Endothelial cell of umbilical vein (primary cell): ENCODE measurements around the gene DIDO1. TPM values are rescaled to one million over a fixed set of nuclear protein-coding genes. Genes with fewer than 3 reads are reported as not detected.

Source experiments
- BruUV-seq: library from RNA; stranded (reverse); fragments of 400-500 nt; replicated peaks from 2 replicates; lab custom pipeline; 2021; lab: Mats Ljungman, UMichigan
- CTCF ChIA-PET: fragments of 300-600, 350-600 bp; sonication (Branson Sonifier 250); formaldehyde crosslinking; loops from one replicate; lab custom pipeline; 2021; ENCODE audit warnings: antibody characterized with exemption, inconsistent platforms; lab: Charles Lee
- POLR2A ChIA-PET: fragments of 300-600, 350-600 bp; sonication (Branson Sonifier 250); formaldehyde crosslinking; loops from one replicate; lab custom pipeline; 2021; ENCODE audit warnings: antibody characterized with exemption, inconsistent platforms; lab: Charles Lee
- DNase-seq: peaks from one replicate; pipeline ENCODE4 v3.0.0-alpha.2; 2011; ENCODE audit warnings: low read depth, low spot score
- FAIRE-seq: peaks from 2 replicates; lab custom pipeline; 2011; peaks lifted over from hg19 to GRCh38; lab: Jason Lieb, UNC
- H2AFZ ChIP-seq: 2 replicates; pipeline ENCODE4 v1.6.0; 2012; ENCODE audit warnings: low read depth, low read length, control low read depth, inconsistent platforms
- H3K27ac ChIP-seq: 2 replicates; pipeline ENCODE4 v1.5.1; 2011; ENCODE audit warnings: low read depth, mild to moderate bottlenecking, control low read depth, low read length, moderate library complexity; ENCODE audit not compliant: insufficient read depth
- H3K27me3 ChIP-seq, 2 experiments: 2 replicates each; pipeline versions ENCODE4 v1.6.0 to v1.6.1; 2011; ENCODE audit warnings: low read length in 2 of 2, mixed read lengths in 1 of 2; ENCODE audit not compliant: control insufficient read depth in 2 of 2, insufficient read depth in 2 of 2
- H3K36me3 ChIP-seq, 2 experiments: 2 replicates in 1 of 2; 3 replicates in 1 of 2; pipeline ENCODE4 v1.5.1; 2011; ENCODE audit warnings: low read length in 2 of 2, mild to moderate bottlenecking in 1 of 2, moderate library complexity in 1 of 2; ENCODE audit not compliant: control insufficient read depth in 2 of 2, insufficient read depth in 2 of 2; ENCODE audit errors: extremely low read depth in 1 of 2
- H3K4me1 ChIP-seq: 3 replicates; pipeline ENCODE4 v1.5.1; 2011; ENCODE audit warnings: mild to moderate bottlenecking, low read length; ENCODE audit not compliant: control insufficient read depth, insufficient read depth; ENCODE audit errors: extremely low read depth
- H3K4me2 ChIP-seq: 2 replicates; pipeline ENCODE4 v1.6.1; 2011; ENCODE audit warnings: low read length, control low read depth, mixed read lengths; ENCODE audit not compliant: insufficient read depth
- H3K4me3 ChIP-seq, 3 experiments: fragments of 200-600 bp in 1 of 3; sonication (generic), shearing (Covaris generic) in 1 of 3; replicated peaks in 1 of 3; 2 replicates each; pipeline ENCODE4 v1.5.1; 2011 to 2016; ENCODE audit warnings: control low read depth in 3 of 3, low read length in 3 of 3, mild to moderate bottlenecking in 2 of 3, inconsistent platforms in 1 of 3, low read depth in 1 of 3, moderate library complexity in 1 of 3; ENCODE audit not compliant: insufficient read depth in 1 of 3
- H3K79me2 ChIP-seq: 2 replicates; pipeline ENCODE4 v1.6.0; 2012; ENCODE audit warnings: low read length, inconsistent platforms; ENCODE audit not compliant: control insufficient read depth, insufficient read depth
- H3K9ac ChIP-seq: replicated peaks from 2 replicates; pipeline ENCODE3; 2011; ENCODE audit warnings: low read length, control low read depth; ENCODE audit not compliant: insufficient read depth; ENCODE audit errors: extremely low read depth
- H3K9me1 ChIP-seq: replicated peaks from 3 replicates; pipeline ENCODE4 v1.6.0; 2011; ENCODE audit warnings: mild to moderate bottlenecking, low read length; ENCODE audit not compliant: control insufficient read depth, insufficient read depth; ENCODE audit errors: extremely low read depth
- H3K9me3 ChIP-seq: replicated peaks from 2 replicates; pipeline ENCODE4 v1.5.1; 2012; ENCODE audit warnings: low read length, inconsistent platforms; ENCODE audit not compliant: control insufficient read depth, insufficient read depth
- H4K20me1 ChIP-seq: replicated peaks from 2 replicates; pipeline ENCODE3; 2011; ENCODE audit warnings: mild to moderate bottlenecking, low read length; ENCODE audit not compliant: control insufficient read depth, insufficient read depth; ENCODE audit errors: extremely low read depth
- EZH2 ChIP-seq: IDR thresholded peaks from 2 replicates; pipeline ENCODE4 v1.6.1; 2012; ENCODE audit warnings: borderline replicate concordance, low read depth, mild to moderate bottlenecking, moderate library complexity, low read length, inconsistent platforms; ENCODE audit not compliant: severe bottlenecking
- FOS ChIP-seq: IDR thresholded peaks from 2 replicates; pipeline ENCODE4 v1.6.1; 2011; ENCODE audit warnings: mild to moderate bottlenecking, low read length, moderate library complexity, borderline replicate concordance; ENCODE audit not compliant: insufficient read depth
- GATA2 ChIP-seq: IDR thresholded peaks from 2 replicates; pipeline ENCODE4 v1.7.0; 2011; ENCODE audit warnings: low read depth, mild to moderate bottlenecking, moderate library complexity, mixed read lengths, low read length; ENCODE audit not compliant: insufficient read length, insufficient read depth
- JUN ChIP-seq: IDR thresholded peaks from 2 replicates; pipeline ENCODE4 v1.6.1; 2011; ENCODE audit warnings: borderline replicate concordance, low read depth; ENCODE audit not compliant: insufficient read length, insufficient read depth
- MYC ChIP-seq: IDR thresholded peaks from one replicate; pipeline ENCODE4 v1.6.1; 2011; ENCODE audit warnings: mild to moderate bottlenecking, low read depth, low read length
- POLR2A ChIP-seq: IDR thresholded peaks from 2 replicates; pipeline ENCODE4 v1.6.1; 2012; ENCODE audit warnings: low read depth, mild to moderate bottlenecking, control low read depth, low read length
- dilution Hi-C: fragments of 300-500 bp; cut with MboI; formaldehyde crosslinking; loops from one replicate; pipeline ENCODE4 v1.15.0; 2019; ENCODE audit warnings: low sequenced_read_pairs; ENCODE audit not compliant: extremely low pct_ligation_motif_present
- intact Hi-C: fragments of 100-400 bp; cut with micrococcal nuclease; formaldehyde crosslinking; loops from one replicate; pipeline ENCODE4 v1.10.0; 2022
- polyA plus RNA-seq, 4 experiments: library from polyadenylated mRNA; depleted of rRNA in 3 of 4; stranded (reverse) in 3 of 4; unstranded in 1 of 4; fragments of >200 nt; gene quantifications; 2 replicates each; pipeline versions ENCODE4 v1.2.1 to v1.2.3, GENCODE V29; 2011 to 2012; ENCODE audit warnings: missing spikeins in 1 of 4
- total RNA-seq: library from RNA; stranded (reverse); gene quantifications from 2 replicates; pipeline ENCODE4 v1.2.3, GENCODE V29; 2021
- TF ChIP-seq, protein P1 (sequence below), 2 donors: IDR thresholded peaks; 1 replicate in 1 of 2; 2 replicates in 1 of 2; pipeline ENCODE4 v1.5.1; 2011; ENCODE audit warnings: low read length in 2 of 2, mild to moderate bottlenecking in 2 of 2, moderate library complexity in 2 of 2, control low read depth in 1 of 2, inconsistent platforms in 1 of 2, low read depth in 1 of 2; ENCODE audit not compliant: insufficient read depth in 1 of 2; ENCODE audit errors: extremely low read depth in 1 of 2

The DIDO1 gene
- total and polyA plus RNA-seq, 2 donors (not counting 3 experiments of a cell fraction or from before 2014, with no cell fraction given): 22.1 to 51.2 TPM

DNA sequence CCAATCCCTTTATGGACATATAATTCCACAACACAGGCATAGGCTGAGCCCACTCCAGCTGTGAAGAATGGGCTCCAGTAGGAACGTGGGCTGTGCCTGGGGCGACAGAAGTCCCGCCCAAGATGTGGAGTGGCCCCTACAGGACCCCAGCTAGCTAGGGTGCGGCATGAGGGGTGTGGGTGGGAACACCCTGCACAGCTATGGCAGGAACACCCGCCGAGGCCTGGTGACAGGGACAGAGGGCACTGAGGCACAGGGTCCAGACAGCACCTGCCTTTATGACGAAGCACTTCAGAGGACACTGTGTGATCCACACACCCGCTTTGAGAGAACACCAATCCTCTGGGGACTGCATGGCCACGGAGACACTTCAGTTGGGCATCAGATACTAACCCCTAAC lies 36.4 kb downstream of the DIDO1 start:
- H3K4me3 ChIP-seq: no peak overlapping the region
- no peaks in the 10 kb centered on the region for H4K20me1 ChIP-seq
- no peaks in the 10 kb centered on the region for H3K9me1 ChIP-seq
- no peak overlapping the region for H3K9ac ChIP-seq
- ChIA-PET POLR2A (no interaction called here), CTCF (interaction anchor here (0.8 to 1.8 kb wide), 2 partner anchors 14 to 16 kb away, joined by 3 to 9 read pairs; no protein-coding TSS in a partner anchor)
- FAIRE-seq: no peak
- H3K27ac ChIP-seq: no peak overlapping the region
- dilution Hi-C loops (no loop called here), intact Hi-C loops (no loop called here)
- H3K27me3 ChIP-seq: no peaks in the 10 kb centered on the region
- H2AFZ ChIP-seq: no peak overlapping the region
- no peaks in the 10 kb centered on the region for H3K79me2 ChIP-seq
- H3K4me1 ChIP-seq: no peaks in the 10 kb centered on the region
- H3K36me3 ChIP-seq: peaks cover 35 to 67% of the 10 kb centered on the region in 2 experiments
- DNase-seq: no peak
- H3K9me3 ChIP-seq: no peaks in the 10 kb centered on the region
- H3K4me2 ChIP-seq: no peak overlapping the region
- BruUV-seq: no TSS peak
- TF ChIP-seq POLR2A (no peak), JUN (no peak), EZH2 (no peak), GATA2 (no peak), MYC (no peak), FOS (no peak)
- TF ChIP-seq, protein P1, sequence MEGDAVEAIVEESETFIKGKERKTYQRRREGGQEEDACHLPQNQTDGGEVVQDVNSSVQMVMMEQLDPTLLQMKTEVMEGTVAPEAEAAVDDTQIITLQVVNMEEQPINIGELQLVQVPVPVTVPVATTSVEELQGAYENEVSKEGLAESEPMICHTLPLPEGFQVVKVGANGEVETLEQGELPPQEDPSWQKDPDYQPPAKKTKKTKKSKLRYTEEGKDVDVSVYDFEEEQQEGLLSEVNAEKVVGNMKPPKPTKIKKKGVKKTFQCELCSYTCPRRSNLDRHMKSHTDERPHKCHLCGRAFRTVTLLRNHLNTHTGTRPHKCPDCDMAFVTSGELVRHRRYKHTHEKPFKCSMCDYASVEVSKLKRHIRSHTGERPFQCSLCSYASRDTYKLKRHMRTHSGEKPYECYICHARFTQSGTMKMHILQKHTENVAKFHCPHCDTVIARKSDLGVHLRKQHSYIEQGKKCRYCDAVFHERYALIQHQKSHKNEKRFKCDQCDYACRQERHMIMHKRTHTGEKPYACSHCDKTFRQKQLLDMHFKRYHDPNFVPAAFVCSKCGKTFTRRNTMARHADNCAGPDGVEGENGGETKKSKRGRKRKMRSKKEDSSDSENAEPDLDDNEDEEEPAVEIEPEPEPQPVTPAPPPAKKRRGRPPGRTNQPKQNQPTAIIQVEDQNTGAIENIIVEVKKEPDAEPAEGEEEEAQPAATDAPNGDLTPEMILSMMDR (IDR thresholded peaks at IDR 0.05; ENCODE audit: extremely low read depth in 1 of 2, insufficient read depth in 1 of 2, low read depth in 1 of 2, low read length in 2 of 2): no peak
